ENCODE data around the gene MSI2.

The MSI2 gene

DNA sequence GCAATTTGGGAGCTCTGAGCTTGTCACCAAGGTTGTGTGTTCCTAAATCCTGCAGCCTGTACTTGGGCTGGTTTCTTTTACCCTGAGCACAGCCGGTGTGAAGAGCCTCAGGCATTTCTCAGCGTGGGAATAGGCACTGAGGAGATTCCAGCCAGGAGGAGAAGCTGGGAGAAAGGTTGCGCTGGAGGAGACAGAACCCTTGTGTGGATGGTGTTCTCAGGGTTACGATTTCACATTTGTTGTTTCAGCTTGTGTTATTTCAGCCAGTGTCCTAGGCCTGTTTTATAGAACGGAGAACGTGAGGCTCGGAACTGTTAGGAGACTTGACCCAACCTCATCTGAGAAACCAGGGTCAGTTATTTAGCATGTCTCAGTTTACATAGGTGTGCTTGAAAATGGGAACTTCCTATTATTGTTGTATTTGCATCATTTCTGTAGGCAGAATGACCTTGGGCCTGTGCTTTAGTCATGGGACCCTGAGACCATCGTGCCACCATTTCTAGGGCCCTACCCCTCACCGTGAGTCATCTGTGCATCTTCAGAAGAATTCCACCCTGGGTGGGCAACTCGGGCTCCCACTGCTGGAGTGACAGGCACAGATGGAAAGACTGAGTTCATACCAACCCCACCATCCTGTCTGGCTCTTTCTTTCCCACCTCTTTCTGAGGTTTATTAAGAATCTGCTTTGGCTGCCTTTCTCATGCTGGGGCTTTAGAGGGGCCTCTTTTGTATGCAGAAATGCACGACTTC is 134.9 kb downstream of the MSI2 start (continued):
- TF ChIP-seq, protein P1, sequence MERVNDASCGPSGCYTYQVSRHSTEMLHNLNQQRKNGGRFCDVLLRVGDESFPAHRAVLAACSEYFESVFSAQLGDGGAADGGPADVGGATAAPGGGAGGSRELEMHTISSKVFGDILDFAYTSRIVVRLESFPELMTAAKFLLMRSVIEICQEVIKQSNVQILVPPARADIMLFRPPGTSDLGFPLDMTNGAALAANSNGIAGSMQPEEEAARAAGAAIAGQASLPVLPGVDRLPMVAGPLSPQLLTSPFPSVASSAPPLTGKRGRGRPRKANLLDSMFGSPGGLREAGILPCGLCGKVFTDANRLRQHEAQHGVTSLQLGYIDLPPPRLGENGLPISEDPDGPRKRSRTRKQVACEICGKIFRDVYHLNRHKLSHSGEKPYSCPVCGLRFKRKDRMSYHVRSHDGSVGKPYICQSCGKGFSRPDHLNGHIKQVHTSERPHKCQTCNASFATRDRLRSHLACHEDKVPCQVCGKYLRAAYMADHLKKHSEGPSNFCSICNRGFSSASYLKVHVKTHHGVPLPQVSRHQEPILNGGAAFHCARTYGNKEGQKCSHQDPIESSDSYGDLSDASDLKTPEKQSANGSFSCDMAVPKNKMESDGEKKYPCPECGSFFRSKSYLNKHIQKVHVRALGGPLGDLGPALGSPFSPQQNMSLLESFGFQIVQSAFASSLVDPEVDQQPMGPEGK (CRISPR knock-in tag; IDR thresholded peaks at IDR 0.05; ENCODE audit: borderline replicate concordance): no peak

DNA sequence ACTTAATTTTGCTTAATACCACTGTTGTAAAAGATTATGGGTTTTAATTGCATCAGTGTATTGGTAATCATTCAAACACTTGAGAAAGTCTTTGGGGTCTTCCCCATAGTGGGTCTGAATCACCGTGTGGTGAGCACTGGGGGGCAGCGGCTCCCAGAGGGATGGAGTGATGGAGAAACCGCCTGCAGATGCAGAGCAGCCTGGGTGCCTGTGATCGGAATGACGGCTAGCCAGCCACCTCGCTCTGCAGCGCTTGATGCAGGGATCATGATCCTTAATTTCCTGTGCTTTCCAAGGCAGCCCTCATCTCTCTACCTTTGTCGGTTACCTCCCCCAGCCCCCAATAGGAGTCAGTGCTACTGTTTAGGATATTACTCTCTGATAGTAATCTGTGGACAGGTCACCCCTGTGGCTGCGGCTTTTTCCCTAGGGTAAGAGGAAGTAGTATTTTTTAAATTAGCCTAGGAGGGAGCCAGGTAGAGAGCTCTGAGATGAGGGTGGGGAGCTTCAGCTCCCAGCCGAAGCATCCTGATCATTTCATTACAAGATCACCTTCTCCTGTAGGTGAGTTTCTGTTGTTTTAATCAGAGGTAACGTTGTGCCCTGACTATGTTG is 135.6 kb downstream of the MSI2 start:
- TF ChIP-seq TOX (CRISPR knock-in tag; IDR thresholded peaks at IDR 0.05; ENCODE audit: borderline replicate concordance) (no peak), ESRRG (CRISPR knock-in tag; IDR thresholded peaks at IDR 0.05) (no peak), CSDC2 (CRISPR knock-in tag; IDR thresholded peaks at IDR 0.05) (no peak), TCF4 (CRISPR knock-in tag; IDR thresholded peaks at IDR 0.05; ENCODE audit: borderline replicate concordance) (no peak), RARB (CRISPR knock-in tag; IDR thresholded peaks at IDR 0.05) (no peak), ZC3H10 (CRISPR knock-in tag; IDR thresholded peaks at IDR 0.05) (no peak), OSR1 (CRISPR knock-in tag; IDR thresholded peaks at IDR 0.05) (no peak), GLIS3 (CRISPR knock-in tag; IDR thresholded peaks at IDR 0.05) (no peak), BACH2 (CRISPR knock-in tag; IDR thresholded peaks at IDR 0.05; ENCODE audit: borderline replicate concordance) (no peak), ZFP3 (CRISPR knock-in tag; IDR thresholded peaks at IDR 0.05) (no peak), ZNF565 (CRISPR knock-in tag; conservative IDR thresholded peaks at IDR 0.05; ENCODE audit: low read depth) (no peak), ZFP30 (CRISPR knock-in tag; IDR thresholded peaks at IDR 0.05) (no peak), PPARA (CRISPR knock-in tag; IDR thresholded peaks at IDR 0.05; ENCODE audit: borderline replicate concordance) (no peak), ZNF70 (CRISPR knock-in tag; IDR thresholded peaks at IDR 0.05) (no peak), SNAI2 (CRISPR knock-in tag; IDR thresholded peaks at IDR 0.05) (no peak)
- TF ChIP-seq, protein P2, sequence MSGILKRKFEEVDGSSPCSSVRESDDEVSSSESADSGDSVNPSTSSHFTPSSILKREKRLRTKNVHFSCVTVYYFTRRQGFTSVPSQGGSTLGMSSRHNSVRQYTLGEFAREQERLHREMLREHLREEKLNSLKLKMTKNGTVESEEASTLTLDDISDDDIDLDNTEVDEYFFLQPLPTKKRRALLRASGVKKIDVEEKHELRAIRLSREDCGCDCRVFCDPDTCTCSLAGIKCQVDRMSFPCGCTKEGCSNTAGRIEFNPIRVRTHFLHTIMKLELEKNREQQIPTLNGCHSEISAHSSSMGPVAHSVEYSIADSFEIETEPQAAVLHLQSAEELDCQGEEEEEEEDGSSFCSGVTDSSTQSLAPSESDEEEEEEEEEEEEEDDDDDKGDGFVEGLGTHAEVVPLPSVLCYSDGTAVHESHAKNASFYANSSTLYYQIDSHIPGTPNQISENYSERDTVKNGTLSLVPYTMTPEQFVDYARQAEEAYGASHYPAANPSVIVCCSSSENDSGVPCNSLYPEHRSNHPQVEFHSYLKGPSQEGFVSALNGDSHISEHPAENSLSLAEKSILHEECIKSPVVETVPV (CRISPR knock-in tag; IDR thresholded peaks at IDR 0.05): no peak
- TF ChIP-seq, protein P3, sequence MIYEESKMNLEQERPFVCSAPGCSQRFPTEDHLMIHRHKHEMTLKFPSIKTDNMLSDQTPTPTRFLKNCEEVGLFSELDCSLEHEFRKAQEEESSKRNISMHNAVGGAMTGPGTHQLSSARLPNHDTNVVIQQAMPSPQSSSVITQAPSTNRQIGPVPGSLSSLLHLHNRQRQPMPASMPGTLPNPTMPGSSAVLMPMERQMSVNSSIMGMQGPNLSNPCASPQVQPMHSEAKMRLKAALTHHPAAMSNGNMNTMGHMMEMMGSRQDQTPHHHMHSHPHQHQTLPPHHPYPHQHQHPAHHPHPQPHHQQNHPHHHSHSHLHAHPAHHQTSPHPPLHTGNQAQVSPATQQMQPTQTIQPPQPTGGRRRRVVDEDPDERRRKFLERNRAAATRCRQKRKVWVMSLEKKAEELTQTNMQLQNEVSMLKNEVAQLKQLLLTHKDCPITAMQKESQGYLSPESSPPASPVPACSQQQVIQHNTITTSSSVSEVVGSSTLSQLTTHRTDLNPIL (CRISPR knock-in tag; IDR thresholded peaks at IDR 0.05; ENCODE audit: low read depth): no peak
- TF ChIP-seq, protein P4, sequence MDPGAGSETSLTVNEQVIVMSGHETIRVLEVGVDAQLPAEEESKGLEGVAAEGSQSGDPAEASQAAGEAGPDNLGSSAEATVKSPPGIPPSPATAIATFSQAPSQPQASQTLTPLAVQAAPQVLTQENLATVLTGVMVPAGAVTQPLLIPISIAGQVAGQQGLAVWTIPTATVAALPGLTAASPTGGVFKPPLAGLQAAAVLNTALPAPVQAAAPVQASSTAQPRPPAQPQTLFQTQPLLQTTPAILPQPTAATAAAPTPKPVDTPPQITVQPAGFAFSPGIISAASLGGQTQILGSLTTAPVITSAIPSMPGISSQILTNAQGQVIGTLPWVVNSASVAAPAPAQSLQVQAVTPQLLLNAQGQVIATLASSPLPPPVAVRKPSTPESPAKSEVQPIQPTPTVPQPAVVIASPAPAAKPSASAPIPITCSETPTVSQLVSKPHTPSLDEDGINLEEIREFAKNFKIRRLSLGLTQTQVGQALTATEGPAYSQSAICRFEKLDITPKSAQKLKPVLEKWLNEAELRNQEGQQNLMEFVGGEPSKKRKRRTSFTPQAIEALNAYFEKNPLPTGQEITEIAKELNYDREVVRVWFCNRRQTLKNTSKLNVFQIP (CRISPR knock-in tag; IDR thresholded peaks at IDR 0.05; ENCODE audit: borderline replicate concordance, low read depth): no peak
- TF ChIP-seq, protein P1 (CRISPR knock-in tag; IDR thresholded peaks at IDR 0.05; ENCODE audit: borderline replicate concordance): no peak
- TF ChIP-seq, protein P5, sequence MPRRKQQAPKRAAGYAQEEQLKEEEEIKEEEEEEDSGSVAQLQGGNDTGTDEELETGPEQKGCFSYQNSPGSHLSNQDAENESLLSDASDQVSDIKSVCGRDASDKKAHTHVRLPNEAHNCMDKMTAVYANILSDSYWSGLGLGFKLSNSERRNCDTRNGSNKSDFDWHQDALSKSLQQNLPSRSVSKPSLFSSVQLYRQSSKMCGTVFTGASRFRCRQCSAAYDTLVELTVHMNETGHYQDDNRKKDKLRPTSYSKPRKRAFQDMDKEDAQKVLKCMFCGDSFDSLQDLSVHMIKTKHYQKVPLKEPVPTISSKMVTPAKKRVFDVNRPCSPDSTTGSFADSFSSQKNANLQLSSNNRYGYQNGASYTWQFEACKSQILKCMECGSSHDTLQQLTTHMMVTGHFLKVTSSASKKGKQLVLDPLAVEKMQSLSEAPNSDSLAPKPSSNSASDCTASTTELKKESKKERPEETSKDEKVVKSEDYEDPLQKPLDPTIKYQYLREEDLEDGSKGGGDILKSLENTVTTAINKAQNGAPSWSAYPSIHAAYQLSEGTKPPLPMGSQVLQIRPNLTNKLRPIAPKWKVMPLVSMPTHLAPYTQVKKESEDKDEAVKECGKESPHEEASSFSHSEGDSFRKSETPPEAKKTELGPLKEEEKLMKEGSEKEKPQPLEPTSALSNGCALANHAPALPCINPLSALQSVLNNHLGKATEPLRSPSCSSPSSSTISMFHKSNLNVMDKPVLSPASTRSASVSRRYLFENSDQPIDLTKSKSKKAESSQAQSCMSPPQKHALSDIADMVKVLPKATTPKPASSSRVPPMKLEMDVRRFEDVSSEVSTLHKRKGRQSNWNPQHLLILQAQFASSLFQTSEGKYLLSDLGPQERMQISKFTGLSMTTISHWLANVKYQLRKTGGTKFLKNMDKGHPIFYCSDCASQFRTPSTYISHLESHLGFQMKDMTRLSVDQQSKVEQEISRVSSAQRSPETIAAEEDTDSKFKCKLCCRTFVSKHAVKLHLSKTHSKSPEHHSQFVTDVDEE (CRISPR knock-in tag; IDR thresholded peaks at IDR 0.05): no peak
- no peak for ATAC-seq
